HepG2 (cell line): ENCODE measurements around the gene TPD52L2. TPM values are rescaled to one million over a fixed set of nuclear protein-coding genes. Genes with fewer than 3 reads are reported as not detected.

ENCODE experiments used
- ATAD3A ChIP-seq: sonication (generic); formaldehyde crosslinking; IDR thresholded peaks from 2 replicates; pipeline ENCODE4 v1.4.0; 2020; ENCODE audit warnings: missing genetic modification reagents
- CREBL2 ChIP-seq: sonication (generic); formaldehyde crosslinking; IDR thresholded peaks from 2 replicates; pipeline ENCODE4 v1.8.1; 2023; ENCODE audit warnings: missing genetic modification reagents, mild to moderate bottlenecking, borderline replicate concordance
- HOXA3 ChIP-seq: sonication (generic); formaldehyde crosslinking; IDR thresholded peaks from 2 replicates; pipeline ENCODE4 v1.5.0; 2020; ENCODE audit warnings: missing genetic modification reagents
- MYNN ChIP-seq: sonication (generic); formaldehyde crosslinking; IDR thresholded peaks from 2 replicates; pipeline ENCODE4 v1.4.0; 2020; ENCODE audit warnings: mild to moderate bottlenecking, low read depth, missing genetic modification reagents
- PATZ1 ChIP-seq: sonication (generic); formaldehyde crosslinking; IDR thresholded peaks from 2 replicates; pipeline ENCODE4 v1.4.0; 2020; ENCODE audit warnings: missing genetic modification reagents
- TCF12 ChIP-seq, 2 experiments: fragments of 450-650 bp in 1 of 2; sonication (generic) in 1 of 2; formaldehyde crosslinking in 1 of 2; IDR thresholded peaks; 2 replicates each; pipeline versions ENCODE4 v1.6.1 to v1.8.0; 2017 to 2022; ENCODE audit warnings: antibody characterized with exemption in 1 of 2, mild to moderate bottlenecking in 1 of 2, missing genetic modification reagents in 1 of 2, moderate library complexity in 1 of 2
- TFDP1 ChIP-seq: IDR thresholded peaks from 2 replicates; pipeline ENCODE4 v1.6.1; 2016; ENCODE audit warnings: missing compliant biosample characterization, missing genetic modification reagents, borderline replicate concordance
- ZMYM3 ChIP-seq: sonication (generic); formaldehyde crosslinking; IDR thresholded peaks from 2 replicates; pipeline ENCODE4 v1.5.1; 2020; ENCODE audit warnings: mild to moderate bottlenecking, missing genetic modification reagents
- ZNF326 ChIP-seq: sonication (generic); formaldehyde crosslinking; IDR thresholded peaks from 2 replicates; pipeline ENCODE4 v1.4.0; 2020; ENCODE audit warnings: missing genetic modification reagents, borderline replicate concordance
- ZNF335 ChIP-seq: sonication (generic); formaldehyde crosslinking; IDR thresholded peaks from 2 replicates; pipeline ENCODE4 v1.4.0; 2020; ENCODE audit warnings: missing genetic modification reagents
- ZNF574 ChIP-seq: sonication (generic); formaldehyde crosslinking; IDR thresholded peaks from 2 replicates; pipeline ENCODE4 v1.4.0; 2020; ENCODE audit warnings: missing genetic modification reagents
- ZNF761 ChIP-seq: sonication (generic); formaldehyde crosslinking; conservative IDR thresholded peaks from 2 replicates; pipeline ENCODE4 v1.4.0; 2020; ENCODE audit warnings: mild to moderate bottlenecking, missing genetic modification reagents
- ZNF776 ChIP-seq: sonication (generic); formaldehyde crosslinking; IDR thresholded peaks from 2 replicates; pipeline ENCODE4 v1.4.0; 2020; ENCODE audit warnings: mild to moderate bottlenecking, missing genetic modification reagents
- ZNF784 ChIP-seq: sonication (generic); formaldehyde crosslinking; IDR thresholded peaks from 2 replicates; pipeline ENCODE4 v1.5.1; 2020; ENCODE audit warnings: missing genetic modification reagents, mild to moderate bottlenecking, borderline replicate concordance
- ZNF83 ChIP-seq: sonication (generic); formaldehyde crosslinking; IDR thresholded peaks from 2 replicates; pipeline ENCODE4 v1.4.0; 2020; ENCODE audit warnings: missing genetic modification reagents, mild to moderate bottlenecking, borderline replicate concordance
- ZUFSP ChIP-seq: sonication (generic); formaldehyde crosslinking; IDR thresholded peaks from 2 replicates; pipeline ENCODE4 v1.9.0; 2021; ENCODE audit warnings: missing genetic modification reagents, mild to moderate bottlenecking, borderline replicate concordance
- polyA plus RNA-seq, 8 experiments: library from polyadenylated mRNA; depleted of rRNA in 3 of 8; stranded (reverse) in 7 of 8; unstranded in 1 of 8; fragments of >200 nt; fragmentation: Illumina TruSeq in 4 of 8; extraction: Trizol in 4 of 8; gene quantifications; 2 replicates each; pipeline versions ENCODE4 v1.2.1 to v1.2.3, GENCODE V29; 2011 to 2016; ENCODE audit warnings: low read depth in 4 of 8, missing spikeins in 1 of 8, mixed read lengths in 1 of 8; ENCODE audit not compliant: insufficient read depth in 1 of 8
- total RNA-seq, 5 experiments: library from RNA; depleted of rRNA; stranded (reverse); fragments of >200 nt; fragmentation: Illumina TruSeq; extraction: Trizol; gene quantifications; 2 replicates each; pipeline ENCODE4 v1.2.3, GENCODE V29; 2016; ENCODE audit warnings: low read depth in 1 of 5

TPD52L2 gene
- total and polyA plus RNA-seq, 2 of the 13 experiments (the other 11 are each of a cell fraction or from before 2014, with no cell fraction given): 156 to 184 TPM

- TF ChIP-seq ZNF574 (CRISPR knock-in tag) (peak; percentile 93), PATZ1 (CRISPR knock-in tag) (peak; percentile 96), ZNF761 (CRISPR knock-in tag) (peak; percentile 80; the same call in 1 of the 2 replicates), ZMYM3 (CRISPR knock-in tag) (peak; percentile 88), ZNF784 (CRISPR knock-in tag) (no peak; the same call in 1 of the 2 replicates), TCF12 (IDR thresholded peaks at IDR 0.05) (no peak), TCF12 (CRISPR knock-in tag; IDR thresholded peaks at IDR 0.05) (peak; percentile 30; the same call in 1 of the 2 replicates), ZUFSP (no peak), MYNN (peak; percentile 81; the same call in 1 of the 2 replicates), CREBL2 (CRISPR knock-in tag) (no peak), ZNF83 (CRISPR knock-in tag) (no peak), ZNF776 (no peak; the same call in 1 of the 2 replicates), HOXA3 (CRISPR knock-in tag) (peak; percentile 91), ZNF326 (no peak), ZNF335 (CRISPR knock-in tag) (peak; percentile 60; the same call in 1 of the 2 replicates), TFDP1 (CRISPR knock-in tag) (peak; percentile 64; the same call in 1 of the 2 replicates), ATAD3A (CRISPR knock-in tag) (peak; percentile 28; the same call in 1 of the 2 replicates)
Observed at GRCh38 chr20:63863798-63864544, 1.1 kb upstream of the TPD52L2 start (continued).
